HepG2 (cell line): ENCODE data around the gene GNB1. TPM values are rescaled to one million over a fixed set of nuclear protein-coding genes. Genes with fewer than 3 reads are reported as not detected.

ENCODE experiments used
- ATAC-seq: fragments of 200-7000 bp; cut with Tn5 transposase; 3 replicates; pipeline ENCODE4 v1.9.1; 2020; ENCODE audit warnings: mild to moderate bottlenecking, moderate library complexity
- BruUV-seq: library from RNA; stranded (reverse); fragments of 400-500 nt; replicated peaks from 2 replicates; lab custom pipeline; 2021; lab: Mats Ljungman, UMichigan
- CTCF ChIA-PET: fragments of 300-600 bp; formaldehyde crosslinking; extraction: SDS; loops from one replicate; lab custom pipeline; 2021; ENCODE audit warnings: low total read pairs, inconsistent platforms, low intra/inter-chr PET ratio; lab: Yijun Ruan, JAX
- POLR2A ChIA-PET: fragments of 350-600 bp; sonication (Branson Sonifier 250); formaldehyde crosslinking; loops from one replicate; lab custom pipeline; 2020; ENCODE audit warnings: antibody characterized with exemption, inconsistent platforms; lab: Yijun Ruan, JAX
- DNase-seq: peaks from one replicate; pipeline ENCODE4 v3.0.0-alpha.2; 2015; ENCODE audit warnings: low spot score
- FAIRE-seq: peaks from 3 replicates; lab custom pipeline; 2011; peaks lifted over from hg19 to GRCh38; lab: Jason Lieb, UNC
- H2AFZ ChIP-seq: one replicate; pipeline ENCODE4 v1.6.1; 2011; ENCODE audit warnings: low read length, inconsistent platforms
- H3K27ac ChIP-seq: fragments of 300-600 bp; 3 replicates; pipeline ENCODE4 v1.8.0; 2011; ENCODE audit warnings: mixed run types, mild to moderate bottlenecking, mixed read lengths, low read length, inconsistent platforms; ENCODE audit not compliant: insufficient read depth; ENCODE audit errors: extremely low read length
- H3K27me3 ChIP-seq, 2 experiments: fragments of 200-600 bp in 1 of 2; 2 replicates in 1 of 2; 3 replicates in 1 of 2; pipeline versions ENCODE4 v1.6.0 to v1.8.0; 2011; ENCODE audit warnings: low read length in 2 of 2, mild to moderate bottlenecking in 2 of 2, moderate library complexity in 2 of 2, inconsistent platforms in 1 of 2; ENCODE audit not compliant: insufficient read depth in 2 of 2, control insufficient read depth in 1 of 2
- H3K36me3 ChIP-seq, 2 experiments: fragments of 200-600 bp in 1 of 2; replicated peaks in 1 of 2; 2 replicates in 1 of 2; 3 replicates in 1 of 2; pipeline versions ENCODE4 v1.5.1 to v1.8.0; 2011; ENCODE audit warnings: low read length in 2 of 2, inconsistent platforms in 1 of 2; ENCODE audit not compliant: insufficient read depth in 2 of 2, control insufficient read depth in 1 of 2
- H3K4me1 ChIP-seq: 2 replicates; pipeline ENCODE4 v1.5.1; 2012; ENCODE audit warnings: low read length, inconsistent platforms; ENCODE audit not compliant: insufficient read depth
- H3K4me2 ChIP-seq: 2 replicates; pipeline ENCODE4 v1.6.0; 2011; ENCODE audit warnings: low read depth, low read length, inconsistent platforms
- H3K4me3 ChIP-seq, 3 experiments: fragments of 200-600 bp in 1 of 3; sonication (generic), shearing (Covaris generic) in 1 of 3; replicated peaks in 1 of 3; 2 replicates each; pipeline ENCODE4 v1.5.1; 2011 to 2016; ENCODE audit warnings: low read length in 3 of 3, inconsistent platforms in 2 of 3, low read depth in 2 of 3, mild to moderate bottlenecking in 2 of 3, control low read depth in 1 of 3, mixed read lengths in 1 of 3; ENCODE audit not compliant: insufficient read depth in 1 of 3
- H3K79me2 ChIP-seq: one replicate; pipeline ENCODE4 v1.6.1; 2011; ENCODE audit warnings: low read length, inconsistent platforms; ENCODE audit not compliant: insufficient read depth
- H3K9ac ChIP-seq: 2 replicates; pipeline ENCODE4 v1.6.0; 2011; ENCODE audit warnings: mild to moderate bottlenecking, low read depth, low read length, inconsistent platforms; ENCODE audit not compliant: insufficient read depth
- H3K9me3 ChIP-seq: 2 replicates; pipeline ENCODE4 v1.5.1; 2012; ENCODE audit warnings: mild to moderate bottlenecking, low read length
- H4K20me1 ChIP-seq: 2 replicates; pipeline ENCODE4 v1.6.0; 2011; ENCODE audit warnings: inconsistent platforms, mild to moderate bottlenecking, low read length, moderate library complexity; ENCODE audit not compliant: insufficient read depth
- BCL6 ChIP-seq: IDR thresholded peaks from 2 replicates; pipeline ENCODE4 v1.6.1; 2016; ENCODE audit warnings: missing genetic modification reagents, missing compliant biosample characterization
- CREM ChIP-seq, 2 experiments: sonication (generic) in 1 of 2; formaldehyde crosslinking in 1 of 2; IDR thresholded peaks; 2 replicates each; pipeline versions ENCODE4 v1.4.0 to v1.6.1; 2016 to 2020; ENCODE audit warnings: antibody characterized with exemption in 1 of 2, mild to moderate bottlenecking in 1 of 2, missing genetic modification reagents in 1 of 2
- HDAC1 ChIP-seq: sonication (generic); formaldehyde crosslinking; IDR thresholded peaks from 2 replicates; pipeline ENCODE4 v1.5.1; 2020; ENCODE audit warnings: mild to moderate bottlenecking, missing genetic modification reagents
- HOXA3 ChIP-seq: sonication (generic); formaldehyde crosslinking; IDR thresholded peaks from 2 replicates; pipeline ENCODE4 v1.5.0; 2020; ENCODE audit warnings: missing genetic modification reagents
- REPIN1 ChIP-seq: sonication (generic); formaldehyde crosslinking; IDR thresholded peaks from 2 replicates; pipeline ENCODE4 v1.8.0; 2022; ENCODE audit warnings: missing genetic modification reagents, low read depth, mild to moderate bottlenecking, borderline replicate concordance
- SAP130 ChIP-seq: IDR thresholded peaks from 2 replicates; pipeline ENCODE4 v1.6.1; 2016; ENCODE audit warnings: low read depth
- SOX6 ChIP-seq, 2 experiments: fragments of 450-650 bp in 1 of 2; sonication (generic) in 1 of 2; formaldehyde crosslinking in 1 of 2; IDR thresholded peaks; 2 replicates each; pipeline versions ENCODE4 v1.4.0 to v1.6.1; 2017 to 2020; ENCODE audit warnings: antibody characterized with exemption in 1 of 2, mild to moderate bottlenecking in 1 of 2, missing genetic modification reagents in 1 of 2
- ZBTB2 ChIP-seq: sonication (generic); formaldehyde crosslinking; IDR thresholded peaks from 2 replicates; pipeline ENCODE4 v1.8.0; 2022; ENCODE audit warnings: low read depth, missing genetic modification reagents
- ZNF260 ChIP-seq: sonication (generic); formaldehyde crosslinking; IDR thresholded peaks from 2 replicates; pipeline ENCODE4 v1.4.0; 2020; ENCODE audit warnings: missing genetic modification reagents, low read depth, mild to moderate bottlenecking, borderline replicate concordance
- ZNF281 ChIP-seq: sonication (generic); formaldehyde crosslinking; IDR thresholded peaks from 2 replicates; pipeline ENCODE4 v1.4.0; 2020; ENCODE audit warnings: missing genetic modification reagents, borderline replicate concordance
- WGBS: methylation state at CpG from one replicate; pipeline ENCODE4 v1.1.6; 2017; ENCODE audit warnings: low lambda C conversion rate; 5-methylcytosine and 5-hydroxymethylcytosine counted together
- in situ Hi-C: cut with HindIII; loops from 2 replicates; pipeline ENCODE4 v1.10.0; 2017; ENCODE audit warnings: low pct_unique_long_range_greater_than_20kb; ENCODE audit not compliant: extremely low pct_ligation_motif_present
- intact Hi-C: fragments of 100-400 bp; cut with micrococcal nuclease; formaldehyde crosslinking; loops from one replicate; pipeline ENCODE4 v1.10.0; 2022; ENCODE audit not compliant: unreplicated experiment
- polyA plus RNA-seq, 8 experiments: library from polyadenylated mRNA; depleted of rRNA in 3 of 8; stranded (reverse) in 7 of 8; unstranded in 1 of 8; fragments of >200 nt; fragmentation: Illumina TruSeq in 4 of 8; extraction: Trizol in 4 of 8; gene quantifications; 2 replicates each; pipeline versions ENCODE4 v1.2.1 to v1.2.3, GENCODE V29; 2011 to 2016; ENCODE audit warnings: low read depth in 4 of 8, missing spikeins in 1 of 8, mixed read lengths in 1 of 8; ENCODE audit not compliant: insufficient read depth in 1 of 8
- total RNA-seq, 5 experiments: library from RNA; depleted of rRNA; stranded (reverse); fragments of >200 nt; fragmentation: Illumina TruSeq; extraction: Trizol; gene quantifications; 2 replicates each; pipeline ENCODE4 v1.2.3, GENCODE V29; 2016; ENCODE audit warnings: low read depth in 1 of 5
- TF ChIP-seq, protein P1 (sequence below): IDR thresholded peaks from 2 replicates; pipeline ENCODE4 v1.6.1; 2016

Gene GNB1
- total and polyA plus RNA-seq, 2 of the 13 experiments (the other 11 are each of a cell fraction or from before 2014, with no cell fraction given): 66.2 to 327 TPM

GRCh38 chr1:1835546-1835945, 55.3 kb downstream of the GNB1 start (continued):
- no peak for TF ChIP-seq ZBTB2
- TF ChIP-seq ZNF281 (CRISPR knock-in tag): no peak

GRCh38 chr1:1833916-1834325, 57.0 kb downstream of the GNB1 start:
- intact Hi-C loops: no loop called here
- ChIA-PET POLR2A (no interaction called here), CTCF (no interaction called here)
- peak overlapping the region in 1 of 3 experiments; percentile 19; a peak in 1 of 6 replicates for H3K4me3 ChIP-seq
- ATAC-seq: peak; percentile 73
- in situ Hi-C loops: no loop called here
- DNase-seq: peak; percentile 82
- H4K20me1 ChIP-seq: peaks cover 31% of the 10 kb centered on the region
- no peak overlapping the region for H3K9ac ChIP-seq
- FAIRE-seq: peak; percentile 92
- peaks cover 48% of the 10 kb centered on the region for H3K79me2 ChIP-seq
- peak overlapping the region; percentile 45 for H3K27ac ChIP-seq
- H3K4me1 ChIP-seq: peaks cover 44% of the 10 kb centered on the region
- WGBS: 2% methylated on average over 5 of the region's 6 CpGs
- no TSS peak for BruUV-seq
- peak overlapping the region; percentile 46 for H3K4me2 ChIP-seq
- H3K36me3 ChIP-seq: peaks cover 11 to 25% of the 10 kb centered on the region in 2 experiments
- H3K27me3 ChIP-seq: no peaks in the 10 kb centered on the region
- H3K9me3 ChIP-seq: no peaks in the 10 kb centered on the region
- H2AFZ ChIP-seq: no peak overlapping the region
- TF ChIP-seq, protein P1, sequence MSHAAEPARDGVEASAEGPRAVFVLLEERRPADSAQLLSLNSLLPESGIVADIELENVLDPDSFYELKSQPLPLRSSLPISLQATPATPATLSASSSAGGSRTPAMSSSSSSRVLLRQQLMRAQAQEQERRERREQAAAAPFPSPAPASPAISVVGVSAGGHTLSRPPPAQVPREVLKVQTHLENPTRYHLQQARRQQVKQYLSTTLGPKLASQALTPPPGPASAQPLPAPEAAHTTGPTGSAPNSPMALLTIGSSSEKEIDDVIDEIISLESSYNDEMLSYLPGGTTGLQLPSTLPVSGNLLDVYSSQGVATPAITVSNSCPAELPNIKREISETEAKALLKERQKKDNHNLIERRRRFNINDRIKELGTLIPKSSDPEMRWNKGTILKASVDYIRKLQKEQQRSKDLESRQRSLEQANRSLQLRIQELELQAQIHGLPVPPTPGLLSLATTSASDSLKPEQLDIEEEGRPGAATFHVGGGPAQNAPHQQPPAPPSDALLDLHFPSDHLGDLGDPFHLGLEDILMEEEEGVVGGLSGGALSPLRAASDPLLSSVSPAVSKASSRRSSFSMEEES (CRISPR knock-in tag): peak; percentile 24; the same call in 1 of the 2 replicates
- 0 out of 2 replicates have a peak, but pooled peaks have one; percentile 23 for TF ChIP-seq REPIN1 (CRISPR knock-in tag)
- TF ChIP-seq HDAC1 (CRISPR knock-in tag): 0 out of 2 replicates have a peak, but pooled peaks have one; percentile 13
- TF ChIP-seq SAP130 (CRISPR knock-in tag): peak; percentile 8; the same call in 1 of the 2 replicates
- TF ChIP-seq ZNF260: no peak
- TF ChIP-seq ZNF281 (CRISPR knock-in tag): peak; percentile 72
- TF ChIP-seq HOXA3 (CRISPR knock-in tag): peak; percentile 24; the same call in 1 of the 2 replicates
- TF ChIP-seq SOX6 (IDR thresholded peaks at IDR 0.05): no peak
- peak; percentile 51; the same call in 1 of the 2 replicates for TF ChIP-seq SOX6 (CRISPR knock-in tag; IDR thresholded peaks at IDR 0.05)
- TF ChIP-seq CREM (IDR thresholded peaks at IDR 0.05): peak; percentile 23; the same call in 1 of the 2 replicates
- TF ChIP-seq CREM (CRISPR knock-in tag; IDR thresholded peaks at IDR 0.05): no peak
- peak; percentile 37; the same call in 1 of the 2 replicates for TF ChIP-seq BCL6 (CRISPR knock-in tag)
